RPMI8226 (cell line): Measurements from ENCODE around the gene FBXL4.

Experiments used
- DNase-seq: peaks from one replicate; pipeline ENCODE4 v3.0.0-alpha.2; 2015

Gene FBXL4

GRCh38 chr6:98824162-98824901, 123.4 kb downstream of the FBXL4 start:
- no peak for DNase-seq

GRCh38 chr6:98823428-98824161, 124.2 kb downstream of the FBXL4 start:
- DNase-seq = no peak

GRCh38 chr6:98821756-98822405, 125.9 kb downstream of the FBXL4 start:
- no peak for DNase-seq
